Hypothalamus (tissue), 51 donors: ENCODE measurements around the gene TRPM5.
"Not testable (repeated sequence)": the region's sequence is repeated elsewhere in the genome, so short reads cannot be mapped to it uniquely, and the experiment has no call there.

Experiments used
- DNase-seq, 51 donors: peaks; one replicate each; lab custom pipeline; 2025; lab: John Stamatoyannopoulos, UW

The TRPM5 gene

GRCh38 chr11:2443881-2444820, at the start of gene TRPM5:
TSS of gene TRPM5 (minus strand) at chr11:2444514. CDS start at chr11:2423036, 21,478 bp downstream.
- no peak for DNase-seq

- DNase-seq, result no peak
Measured at GRCh38 chr11:2489083-2489482, 44.8 kb upstream of the TRPM5 start.

- no peak for DNase-seq
Measured at GRCh38 chr11:2488004-2488403, 43.7 kb upstream of the TRPM5 start.

GRCh38 chr11:2484576-2485125, 40.3 kb upstream of the TRPM5 start:
- no peak for DNase-seq

GRCh38 chr11:2483426-2483825, 39.1 kb upstream of the TRPM5 start:
- no peak for DNase-seq

DNA sequence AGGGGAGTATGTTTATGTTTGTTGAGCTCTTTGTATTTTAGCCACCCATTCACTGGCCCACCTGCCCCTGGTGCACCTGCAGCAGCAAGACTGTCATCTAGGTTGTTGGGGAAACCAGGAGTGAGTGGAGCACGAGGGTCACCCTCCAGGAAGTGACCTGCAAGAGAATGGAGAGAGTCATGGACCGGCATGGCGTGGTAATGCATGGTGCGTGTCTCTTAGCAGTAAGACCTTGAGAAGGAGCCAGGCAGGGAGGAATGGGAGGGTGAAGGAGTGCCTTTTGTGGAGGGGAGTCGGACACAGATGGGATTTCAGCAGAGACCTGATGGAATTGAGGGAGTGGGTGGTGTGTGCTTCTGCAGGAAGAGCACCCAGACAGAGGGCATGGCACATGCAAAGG, 38.4 kb upstream of the TRPM5 start:
- no peak for DNase-seq

DNA sequence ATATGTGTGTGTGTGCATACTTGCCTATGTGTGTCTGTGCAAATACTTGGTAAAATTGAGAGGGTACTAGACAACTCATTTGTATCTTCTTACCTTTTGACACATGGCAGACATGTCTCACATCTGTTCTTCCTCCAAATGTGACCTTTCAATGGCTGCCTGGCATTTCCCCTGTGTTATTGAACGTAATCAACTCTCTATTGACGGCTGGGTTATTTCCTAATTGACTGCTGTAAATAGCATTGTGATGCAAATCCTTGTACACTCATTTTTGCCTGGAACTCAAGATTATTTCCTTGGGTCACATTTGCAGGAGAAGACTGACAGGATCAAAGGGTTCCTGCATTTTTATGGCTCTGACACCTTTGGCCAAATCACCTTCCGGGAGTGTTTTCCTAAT, 37.9 kb upstream of the TRPM5 start:
- no peak for DNase-seq

DNA sequence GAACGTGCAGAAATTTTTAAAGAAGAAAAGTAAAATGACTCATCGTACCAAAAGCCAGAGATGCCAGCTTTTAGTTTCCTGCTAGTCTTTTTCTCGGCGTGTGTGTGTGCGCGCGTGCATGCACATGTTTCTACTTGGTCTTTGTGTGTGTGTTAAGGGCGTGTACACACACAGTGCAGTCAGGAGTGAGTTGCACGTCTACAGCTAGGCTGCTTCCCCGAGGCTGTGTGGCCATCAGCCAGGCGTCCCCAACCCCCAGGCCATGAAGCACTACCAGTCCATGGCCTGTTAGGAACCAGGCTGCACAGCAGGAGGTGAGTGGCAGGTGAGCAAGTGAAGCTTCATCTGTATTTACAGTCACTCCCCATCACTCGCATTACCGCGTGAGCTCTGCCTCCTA, 36.9 kb upstream of the TRPM5 start:
- no peak for DNase-seq

DNA sequence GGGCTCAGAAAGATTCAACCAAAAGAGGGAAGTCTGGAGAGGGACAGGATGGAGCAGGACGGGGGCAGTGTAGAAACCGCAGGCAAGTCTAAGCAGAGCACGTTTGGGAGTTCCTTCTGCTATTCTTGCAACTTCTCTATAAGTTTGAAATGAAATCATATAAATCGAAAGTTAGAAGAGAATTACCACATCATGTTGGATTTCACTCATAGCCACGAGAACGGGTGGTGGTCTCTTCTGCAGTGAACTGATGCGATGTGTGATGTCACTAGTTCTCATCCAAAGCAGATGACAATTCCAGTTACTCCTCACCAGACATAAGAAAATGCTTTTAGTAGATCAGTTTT, 36.5 kb upstream of the TRPM5 start:
- no peak for DNase-seq

DNA sequence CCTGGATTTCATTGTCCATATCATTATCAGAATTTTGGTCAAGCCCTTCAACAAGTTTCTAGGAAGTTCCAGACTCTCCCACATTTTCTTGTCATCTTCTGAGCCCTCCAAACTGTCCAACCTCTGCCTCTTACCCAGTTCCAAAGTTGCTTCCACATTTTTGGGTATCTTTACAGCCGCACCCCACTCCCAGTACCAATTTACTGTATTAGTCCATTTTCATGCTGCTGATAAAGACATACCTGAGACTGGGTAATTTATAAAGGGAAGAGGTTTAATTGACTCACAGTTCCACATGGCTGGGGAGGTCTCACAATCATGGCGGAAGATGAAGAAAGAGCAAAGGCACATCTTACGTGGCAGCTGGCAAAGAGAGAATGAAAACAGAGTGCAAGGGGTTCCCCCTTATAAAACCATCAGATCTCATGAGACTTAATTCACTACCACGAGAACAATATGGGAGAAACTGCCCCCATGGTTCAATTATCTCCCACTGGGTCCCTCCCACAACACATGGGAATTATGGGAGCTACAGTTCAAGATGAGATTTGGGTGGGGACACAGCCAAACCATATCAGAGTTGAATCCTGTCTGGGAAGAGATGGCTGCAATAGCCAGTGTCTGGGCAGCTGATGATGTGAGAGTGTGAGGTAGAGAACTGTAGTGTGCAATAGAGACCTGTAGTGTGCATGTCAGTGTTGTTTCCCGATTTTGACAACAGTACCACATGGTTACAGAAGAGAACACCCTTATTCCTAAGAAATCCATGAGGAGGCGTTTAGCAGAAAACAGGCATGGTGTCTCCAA, 36.0 kb upstream of the TRPM5 start:
- not testable (repeated sequence) for DNase-seq

DNA sequence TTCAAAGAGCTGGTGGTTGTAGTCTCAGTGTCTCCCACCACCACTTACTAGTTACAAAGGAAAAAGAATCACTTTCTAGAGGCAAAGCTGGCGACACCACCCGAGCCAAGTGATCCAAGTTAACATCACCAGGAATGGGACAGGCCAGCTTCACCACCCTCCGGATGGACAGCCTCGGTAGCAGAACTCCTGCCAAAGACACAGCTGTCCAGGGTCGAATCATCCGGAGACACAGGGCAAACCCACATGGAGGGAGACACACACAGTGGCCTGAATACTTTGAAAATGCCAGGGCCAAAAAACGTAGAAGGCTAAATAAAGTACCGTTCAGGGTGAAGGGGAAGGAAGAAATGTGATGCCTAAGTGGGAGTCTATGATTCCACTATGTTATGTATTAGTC, 33.6 kb upstream of the TRPM5 start:
- DNase-seq, result no peak

DNA sequence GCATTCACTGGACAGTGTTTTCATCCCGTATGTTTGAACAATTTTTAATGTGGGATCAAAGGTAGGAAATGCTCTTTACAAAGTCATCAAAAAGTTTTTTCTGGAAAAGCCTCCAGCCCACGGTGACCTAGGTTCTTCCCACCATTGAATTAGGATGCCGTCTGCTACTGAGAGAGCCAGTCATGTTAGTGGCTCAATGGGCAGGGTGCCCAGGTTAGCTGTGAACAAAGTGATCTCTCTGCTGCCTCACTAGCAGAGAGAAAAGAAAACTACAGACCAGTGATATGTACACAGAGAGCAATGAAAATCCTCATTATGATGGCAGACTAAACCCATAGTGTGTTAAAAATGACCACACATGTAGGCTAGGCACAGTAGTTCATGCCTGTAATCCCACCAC, 32.9 kb upstream of the TRPM5 start:
- DNase-seq, result no peak

DNA sequence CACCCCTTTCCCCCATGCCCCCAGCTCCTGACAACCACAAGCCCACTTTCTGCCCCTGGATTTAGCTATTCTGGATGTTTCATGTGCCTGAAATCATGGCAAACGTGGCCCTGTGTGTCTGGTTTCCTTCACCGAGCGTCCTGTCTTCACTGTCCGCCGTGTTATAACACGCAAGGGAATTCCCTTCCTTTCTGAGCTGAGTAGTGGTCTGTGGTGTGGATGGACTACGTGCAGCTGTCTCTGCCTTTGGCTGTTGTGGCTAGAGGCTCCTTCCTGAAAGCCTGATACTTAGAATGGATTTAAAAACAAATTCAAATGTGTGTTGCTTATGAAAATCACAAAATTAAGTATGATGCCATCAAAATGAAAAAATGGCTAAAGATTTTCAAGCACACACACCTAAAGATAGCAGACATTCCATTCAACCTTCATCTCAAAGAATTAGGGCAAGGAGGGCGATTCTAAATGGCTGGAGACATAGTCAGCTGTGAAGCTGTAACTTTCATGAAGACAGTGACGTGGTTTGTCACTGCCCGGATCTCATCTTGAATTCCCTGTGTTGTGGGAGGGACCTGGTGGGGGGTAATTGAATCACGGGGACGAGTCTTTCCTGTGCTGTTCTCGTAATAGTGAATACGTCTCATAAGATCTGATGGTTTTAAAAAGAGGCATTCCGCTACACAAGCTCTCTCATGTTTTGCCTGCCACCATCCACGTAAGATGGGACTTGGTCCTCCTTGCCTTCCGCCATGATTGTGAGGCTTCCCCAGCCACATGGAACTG, 31.0 kb upstream of the TRPM5 start:
- DNase-seq, result no peak

GRCh38 chr11:2474059-2474901, 30.0 kb upstream of the TRPM5 start:
- no peak for DNase-seq

DNA sequence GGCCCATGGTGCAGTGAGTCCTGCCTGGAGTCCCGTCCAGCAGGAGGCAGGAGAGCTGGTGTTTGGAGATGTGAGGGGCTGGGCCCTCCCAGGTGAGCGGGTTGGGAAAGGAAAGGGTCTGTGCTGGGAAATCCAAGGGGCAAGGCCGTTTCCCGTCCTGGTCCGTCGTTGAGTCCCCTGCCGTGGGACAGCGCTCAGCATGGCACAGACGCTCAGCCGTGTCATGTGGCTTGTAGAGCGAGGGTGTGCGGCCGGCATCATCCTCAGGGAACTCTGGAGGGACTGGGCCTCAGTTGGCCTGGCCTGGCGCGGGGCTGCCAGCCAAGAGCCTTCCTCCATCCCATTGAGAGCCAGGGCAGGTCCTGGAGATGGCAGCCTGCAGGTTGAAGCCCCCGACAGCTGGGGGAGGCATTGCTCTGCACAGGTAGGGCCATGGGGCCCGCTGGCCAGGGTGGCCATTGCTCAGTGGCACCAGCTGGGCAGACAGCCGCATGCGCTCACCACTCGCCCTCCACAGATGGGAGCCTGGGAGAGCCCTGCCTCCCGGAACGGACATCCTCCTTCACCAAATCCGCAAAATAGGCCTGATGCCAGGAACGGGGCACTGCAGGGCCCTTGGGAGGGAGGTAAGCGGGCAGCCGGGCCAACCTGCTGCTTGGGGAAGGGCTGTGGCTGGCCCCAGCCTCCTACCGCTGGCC, 29.2 kb upstream of the TRPM5 start:
- no peak for DNase-seq

DNA sequence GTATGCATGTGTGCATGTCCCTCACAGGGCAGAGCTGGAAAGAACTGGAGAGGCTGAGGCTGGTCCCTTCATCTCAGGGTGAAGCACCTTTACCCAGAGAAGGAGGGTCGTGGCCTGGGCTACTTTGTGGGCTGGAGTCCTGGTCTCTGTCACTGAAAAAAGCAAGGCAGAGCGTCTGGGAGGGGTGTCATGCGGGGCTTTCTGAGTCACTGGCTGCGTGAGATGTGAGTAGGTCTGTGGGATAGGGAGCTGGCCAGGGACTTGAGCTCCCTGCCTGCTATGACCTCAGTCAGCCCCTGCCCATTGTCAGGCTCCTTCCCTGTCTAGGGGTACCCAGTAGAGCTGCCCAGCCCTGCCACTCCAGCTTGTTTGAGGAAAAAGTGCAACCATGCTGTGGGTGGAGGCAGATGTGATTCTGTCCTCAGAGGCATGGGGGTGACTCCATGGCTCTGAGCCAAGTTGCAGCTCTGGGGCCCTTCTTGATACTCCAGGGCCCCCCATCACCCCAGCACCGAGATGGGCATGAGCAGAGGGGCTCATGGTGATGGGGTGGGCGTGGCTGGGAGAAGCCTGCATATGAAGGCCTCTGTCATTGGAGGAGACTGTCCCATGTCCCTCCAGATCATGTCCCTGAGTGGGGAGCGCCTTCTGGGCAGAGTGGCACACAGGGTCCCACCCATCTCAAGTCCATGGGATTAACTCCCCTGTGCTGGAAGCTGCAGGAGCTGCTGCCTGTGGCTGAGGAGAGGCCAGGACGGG, 28.3 kb upstream of the TRPM5 start:
- no peak for DNase-seq

GRCh38 chr11:2471804-2472096, 27.4 kb upstream of the TRPM5 start:
- DNase-seq, result no peak

DNA sequence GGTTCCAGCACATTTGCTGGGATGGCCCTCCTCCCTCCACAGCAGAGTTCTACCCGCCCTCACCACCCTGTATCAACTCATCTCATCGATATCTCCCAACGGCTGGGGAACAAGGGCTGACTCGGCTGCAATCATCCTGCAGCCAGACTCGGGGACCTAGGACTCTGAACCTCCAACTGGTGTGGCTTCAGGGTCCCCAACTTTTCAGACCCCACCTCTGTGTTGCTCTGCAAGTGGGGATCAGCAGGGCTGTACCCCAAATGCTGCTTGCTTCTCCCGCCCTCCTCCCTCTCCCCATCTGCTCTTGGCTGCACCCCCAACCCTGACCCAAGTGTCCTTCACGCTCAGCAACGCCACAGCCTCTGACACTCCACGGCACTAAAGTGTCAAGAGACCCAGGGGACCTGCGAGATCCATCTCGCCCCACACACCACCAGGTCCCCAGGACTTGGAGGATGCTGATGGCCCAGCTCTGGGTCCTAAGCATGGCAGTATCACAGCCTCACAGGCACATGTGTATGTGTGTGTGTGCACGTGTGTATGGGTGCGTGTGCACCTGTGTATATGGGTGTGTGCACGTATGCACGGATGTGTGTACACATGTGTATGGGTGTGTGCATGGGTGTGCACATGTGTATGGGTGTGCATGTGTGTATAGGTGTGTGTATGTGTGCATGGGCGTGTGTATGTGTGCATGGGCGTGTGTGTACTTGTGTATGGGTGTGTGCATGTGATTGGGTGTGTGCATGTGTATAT, 26.9 kb upstream of the TRPM5 start:
- DNase-seq, result no peak
